Transverse colon (tissue), 3 donors: Measurements from ENCODE around the gene PTPN9.

Experiments
- CTCF ChIP-seq, 5 experiments: fragments of 200-600 bp in 3 of 5; fragments of 450-650 bp in 2 of 5; sonication (generic) in 3 of 5; IDR thresholded peaks; 1 replicate in 2 of 5; 2 replicates in 3 of 5; pipeline ENCODE4 v1.5.1; 2016 to 2017; ENCODE audit warnings: antibody characterized with exemption in 5 of 5, inconsistent platforms in 3 of 5, mild to moderate bottlenecking in 2 of 5, moderate library complexity in 1 of 5
- EP300 ChIP-seq: sonication (generic); formaldehyde crosslinking; IDR thresholded peaks from one replicate; pipeline ENCODE4 v1.6.1; 2017; ENCODE audit warnings: antibody characterized with exemption, low read depth

- no peak for TF ChIP-seq EP300
- TF ChIP-seq CTCF (IDR thresholded peaks at IDR 0.05) = no peak
Measured at GRCh38 chr15:75544359-75544758, 34.8 kb downstream of the PTPN9 start.
